ENCODE results near the gene MFSD1. TPM values are rescaled to one million over a fixed set of nuclear protein-coding genes. Genes with fewer than 3 reads are reported as not detected.

MFSD1 gene
- total and polyA plus RNA-seq, 2 of the 13 experiments (the other 11 are each of a cell fraction or from before 2014, with no cell fraction given), result 17.3 to 37.9 TPM

- ChIA-PET POLR2A (no interaction called here), CTCF (ENCODE audit: low intra/inter-chr PET ratio, low total read pairs) (no interaction called here)
- no peak for FAIRE-seq
Observed at GRCh38 chr3:158849757-158850156, 47.9 kb downstream of the MFSD1 start.

DNA sequence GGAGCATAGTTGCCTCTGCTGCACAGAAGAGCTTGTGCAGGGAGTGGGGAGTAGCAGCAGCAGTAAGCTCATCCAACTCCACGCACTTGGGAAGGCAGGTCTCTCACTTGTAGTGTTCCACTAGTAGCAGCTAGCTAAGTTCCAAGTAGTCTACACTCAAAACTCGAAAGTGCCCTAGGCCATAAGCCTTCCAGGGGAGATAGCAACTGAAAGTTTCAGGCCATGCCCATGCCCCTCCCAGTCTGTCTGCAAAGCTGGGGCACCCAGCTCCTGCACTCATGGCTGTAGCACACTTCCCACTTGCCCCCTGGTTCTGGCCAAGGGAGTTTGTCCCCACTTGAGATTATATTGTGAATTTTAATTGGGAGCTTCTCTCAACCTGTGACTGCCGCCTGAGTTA, 57.5 kb downstream of the MFSD1 start:
- ChIA-PET POLR2A (no interaction called here), CTCF (ENCODE audit: low intra/inter-chr PET ratio, low total read pairs) (no interaction called here)
- H3K4me1 ChIP-seq (ENCODE audit: insufficient read depth, low read length), result no peaks in the 10 kb centered on the region
- no peak overlapping the region for H3K4me2 ChIP-seq (ENCODE audit: low read depth, low read length)
- H3K9me3 ChIP-seq (ENCODE audit: low read length), result no peaks in the 10 kb centered on the region
- 0% methylated on average over 1 of the region's 3 CpGs for WGBS (ENCODE audit: low lambda C conversion rate)
- H3K4me3 ChIP-seq (replicated peaks in 1 of 3; ENCODE audit: insufficient read depth in 1 of 3, low read depth in 2 of 3, low read length in 3 of 3), result no peak overlapping the region
- intact Hi-C loops (cut with micrococcal nuclease; ENCODE audit: unreplicated experiment), result no loop called here
- H3K9ac ChIP-seq (ENCODE audit: insufficient read depth, low read depth, low read length), result no peak overlapping the region
- ATAC-seq (no peak), DNase-seq (ENCODE audit: low spot score) (no peak), FAIRE-seq (no peak)
- in situ Hi-C loops (cut with HindIII; ENCODE audit: extremely low pct_ligation_motif_present, low pct_unique_long_range_greater_than_20kb), result no loop called here
- H4K20me1 ChIP-seq (ENCODE audit: insufficient read depth, low read length), result no peaks in the 10 kb centered on the region
- H3K79me2 ChIP-seq (ENCODE audit: insufficient read depth, low read length), result no peaks in the 10 kb centered on the region
- H3K27me3 ChIP-seq (ENCODE audit: control insufficient read depth in 1 of 2, insufficient read depth in 2 of 2, low read length in 2 of 2), result no peaks in the 10 kb centered on the region
- no peak overlapping the region for H2AFZ ChIP-seq (ENCODE audit: low read length)
- no peak overlapping the region for H3K27ac ChIP-seq (ENCODE audit: extremely low read length, insufficient read depth, low read length)
- H3K36me3 ChIP-seq (replicated peaks in 1 of 2; ENCODE audit: control insufficient read depth in 1 of 2, insufficient read depth in 2 of 2, low read length in 2 of 2), result no peaks in the 10 kb centered on the region
- no TSS peak for BruUV-seq (replicated peaks)
- TF ChIP-seq ZNF329 (CRISPR knock-in tag; IDR thresholded peaks at IDR 0.05; ENCODE audit: low read depth), result no peak
- TF ChIP-seq TBL1XR1 (IDR thresholded peaks at IDR 0.05; ENCODE audit: borderline replicate concordance, low read length, partially characterized antibody), result no peak
- no peak for TF ChIP-seq ZNF230 (CRISPR knock-in tag; IDR thresholded peaks at IDR 0.05)
- TF ChIP-seq ZNF263 (CRISPR knock-in tag; IDR thresholded peaks at IDR 0.05), result no peak
- TF ChIP-seq, protein P1, sequence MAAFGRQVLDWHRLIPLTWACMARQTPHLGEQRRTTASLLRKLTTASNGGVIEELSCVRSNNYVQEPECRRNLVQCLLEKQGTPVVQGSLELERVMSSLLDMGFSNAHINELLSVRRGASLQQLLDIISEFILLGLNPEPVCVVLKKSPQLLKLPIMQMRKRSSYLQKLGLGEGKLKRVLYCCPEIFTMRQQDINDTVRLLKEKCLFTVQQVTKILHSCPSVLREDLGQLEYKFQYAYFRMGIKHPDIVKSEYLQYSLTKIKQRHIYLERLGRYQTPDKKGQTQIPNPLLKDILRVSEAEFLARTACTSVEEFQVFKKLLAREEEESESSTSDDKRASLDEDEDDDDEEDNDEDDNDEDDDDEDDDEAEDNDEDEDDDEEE (CRISPR knock-in tag; IDR thresholded peaks at IDR 0.05), result no peak
- no peak for TF ChIP-seq ZBTB8A (CRISPR knock-in tag; IDR thresholded peaks at IDR 0.05; ENCODE audit: borderline replicate concordance, low read depth)
- TF ChIP-seq ZFP62 (CRISPR knock-in tag; IDR thresholded peaks at IDR 0.05), result no peak

More at GRCh38 chr3:158849757-158850156, 47.9 kb downstream of the MFSD1 start:
- no peaks in the 10 kb centered on the region for H3K9me3 ChIP-seq (ENCODE audit: low read length)
- no peak for ATAC-seq
- no peak overlapping the region for H3K27ac ChIP-seq (ENCODE audit: extremely low read length, insufficient read depth, low read length)
- no peaks in the 10 kb centered on the region for H3K36me3 ChIP-seq (replicated peaks in 1 of 2; ENCODE audit: control insufficient read depth in 1 of 2, insufficient read depth in 2 of 2, low read length in 2 of 2)
- TF ChIP-seq MAFK (conservative IDR thresholded peaks at IDR 0.05 in 1 of 2, IDR thresholded peaks at IDR 0.05 in 1 of 2; ENCODE audit: low read length in 2 of 2) (peak; percentile 86 to 94), ZNF7 (CRISPR knock-in tag; IDR thresholded peaks at IDR 0.05) (no peak), ZFP41 (CRISPR knock-in tag; IDR thresholded peaks at IDR 0.05; ENCODE audit: borderline replicate concordance) (no peak), FOSL1 (CRISPR knock-in tag; IDR thresholded peaks at IDR 0.05; ENCODE audit: borderline replicate concordance) (no peak), MAFF (IDR thresholded peaks at IDR 0.05; ENCODE audit: low read depth, low read length) (peak; percentile 93)
- H3K4me3 ChIP-seq (replicated peaks in 1 of 3; ENCODE audit: insufficient read depth in 1 of 3, low read depth in 2 of 3, low read length in 3 of 3), result no peak overlapping the region
- intact Hi-C loops (cut with micrococcal nuclease; ENCODE audit: unreplicated experiment) (no loop called here), in situ Hi-C loops (cut with HindIII; ENCODE audit: extremely low pct_ligation_motif_present, low pct_unique_long_range_greater_than_20kb) (loop anchor here (5.0 to 25.0 kb wide), 2 partner anchors 408 to 738 kb away; no protein-coding TSS in a partner anchor)
- H3K4me1 ChIP-seq (ENCODE audit: insufficient read depth, low read length), result no peaks in the 10 kb centered on the region
- 13% methylated on average over 3 of the region's 3 CpGs for WGBS (ENCODE audit: low lambda C conversion rate)
- H3K79me2 ChIP-seq (ENCODE audit: insufficient read depth, low read length), result no peaks in the 10 kb centered on the region
- no peak overlapping the region for H3K9ac ChIP-seq (ENCODE audit: insufficient read depth, low read depth, low read length)
- BruUV-seq (replicated peaks), result no TSS peak
- H3K4me2 ChIP-seq (ENCODE audit: low read depth, low read length), result no peak overlapping the region
- no peaks in the 10 kb centered on the region for H3K27me3 ChIP-seq (ENCODE audit: control insufficient read depth in 1 of 2, insufficient read depth in 2 of 2, low read length in 2 of 2)
- no peak overlapping the region for H2AFZ ChIP-seq (ENCODE audit: low read length)
- H4K20me1 ChIP-seq (ENCODE audit: insufficient read depth, low read length), result no peaks in the 10 kb centered on the region
- DNase-seq (ENCODE audit: low spot score), result no peak

Measured in HepG2 (cell line).